Heart left ventricle (tissue), 13 donors: ENCODE data around the gene CDK5RAP2.

ENCODE experiments used
- CTCF ChIP-seq, 12 donors: fragments of 200-600 bp; sonication (generic) in 4 of 12; IDR thresholded peaks; one replicate each; pipeline versions ENCODE4 v1.5.0 to v1.8.0; 2018 to 2022; ENCODE audit warnings: antibody characterized with exemption in 12 of 12, mild to moderate bottlenecking in 5 of 12
- POLR2A ChIP-seq, 2 donors: fragments of 450-650 bp; IDR thresholded peaks; one replicate each; pipeline ENCODE4 v1.6.1; 2017; ENCODE audit warnings: antibody characterized with exemption in 2 of 2, mild to moderate bottlenecking in 2 of 2, moderate library complexity in 2 of 2
- donor health status: ischemic (EF 13 %, LVEDD 7.1; RV severe dilation, severe dysfunction).
- donor health status: DM: no; HTN: yes; CAD: no.
- donor health status: DM: no; HTN: no; CAD: no.
- donor health status: ischemic (EF 25% LVEDD 6.9; RV normal size, moderate dysfunction).
- donor health status: ischemic (EF 25% LVEDD 5.7; RV mildly dilated, moderate dysfunction).
- donor health status: ischemic (EF 35%, LVEDD 5.7; RV mildly dilated, moderate dysfunction).
- donor health status: nonischemic (EF 11% LVEDD 7.7; RV severe dilation, severe dysfunction).
- donor health status: DM: yes; HTN: yes; CAD: no.
- donor health status: PGD.
- donor health status: ischemic (EF 29% LVEDD 5.4; RV normal size, mild dysfunction).
- donor health status: nonischemic (EF 23%, LVEDD 6.1; RV moderate dilation, normal function).

- TF ChIP-seq CTCF (IDR thresholded peaks at IDR 0.05) = no peak
- TF ChIP-seq POLR2A (IDR thresholded peaks at IDR 0.05) = no peak
Observed at GRCh38 chr9:120453792-120454191, 126.2 kb downstream of the CDK5RAP2 start.
